Transverse colon (tissue), 4 donors: Measurements from ENCODE around the gene IGSF3.
"Not testable (repeated sequence)": the region's sequence is repeated elsewhere in the genome, so short reads cannot be mapped to it uniquely, and the experiment has no call there.

Source experiments
- EP300 ChIP-seq: sonication (generic); formaldehyde crosslinking; IDR thresholded peaks from one replicate; pipeline ENCODE4 v1.6.1; 2017; ENCODE audit warnings: antibody characterized with exemption, low read depth
- POLR2A ChIP-seq: fragments of 450-650 bp; IDR thresholded peaks from one replicate; pipeline ENCODE4 v1.6.1; 2016; ENCODE audit warnings: antibody characterized with exemption, mild to moderate bottlenecking, moderate library complexity
- POLR2AphosphoS5 ChIP-seq, 3 donors: sonication (generic); formaldehyde crosslinking; IDR thresholded peaks; one replicate each; pipeline ENCODE4 v1.6.1; 2016; ENCODE audit warnings: antibody characterized with exemption in 3 of 3
- TF ChIP-seq, protein P1 (sequence below), 5 experiments: fragments of 200-600 bp in 3 of 5; fragments of 450-650 bp in 2 of 5; sonication (generic) in 3 of 5; IDR thresholded peaks; 1 replicate in 2 of 5; 2 replicates in 3 of 5; pipeline ENCODE4 v1.5.1; 2016 to 2017; ENCODE audit warnings: antibody characterized with exemption in 5 of 5, inconsistent platforms in 3 of 5, mild to moderate bottlenecking in 2 of 5, moderate library complexity in 1 of 5

DNA sequence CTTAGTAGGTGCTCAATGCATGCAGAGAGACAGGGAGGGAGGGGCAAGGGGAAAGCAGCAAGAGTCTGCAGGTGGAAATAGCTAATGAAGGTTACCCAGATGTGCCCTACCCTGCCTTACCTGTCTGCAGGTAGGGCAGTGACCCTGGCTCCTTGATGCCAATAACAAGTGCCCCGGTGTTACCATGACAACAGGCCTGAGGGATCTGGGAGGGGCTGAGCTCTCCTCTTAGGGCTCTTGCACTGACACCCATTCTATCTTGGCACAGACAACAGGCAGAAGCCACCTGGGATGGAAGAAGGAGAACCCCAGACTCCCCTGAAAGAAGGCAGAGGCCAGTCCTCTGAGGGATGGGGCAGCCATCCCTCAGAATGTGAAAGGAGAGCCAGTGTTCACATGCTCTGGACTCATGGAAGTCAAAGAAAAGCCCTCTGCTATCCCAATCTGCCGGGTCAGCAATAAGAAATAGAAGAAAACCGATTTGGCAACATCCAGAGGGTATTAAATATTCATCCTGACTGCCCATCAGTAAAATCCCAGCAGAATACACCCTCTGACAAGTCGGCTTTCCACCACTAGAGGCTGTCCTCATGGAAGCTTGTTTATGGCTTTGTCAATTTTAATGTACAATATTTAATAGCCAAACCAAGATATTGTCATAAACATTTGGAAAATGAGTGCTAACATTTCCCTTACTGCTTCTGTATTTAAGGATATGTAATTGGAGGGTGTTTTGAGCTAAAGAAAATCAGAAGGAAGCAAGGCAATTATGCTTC is 72.3 kb downstream of the IGSF3 start:
- not testable (repeated sequence) for TF ChIP-seq POLR2AphosphoS5 (IDR thresholded peaks at IDR 0.05); POLR2A; EP300
- TF ChIP-seq, protein P1, sequence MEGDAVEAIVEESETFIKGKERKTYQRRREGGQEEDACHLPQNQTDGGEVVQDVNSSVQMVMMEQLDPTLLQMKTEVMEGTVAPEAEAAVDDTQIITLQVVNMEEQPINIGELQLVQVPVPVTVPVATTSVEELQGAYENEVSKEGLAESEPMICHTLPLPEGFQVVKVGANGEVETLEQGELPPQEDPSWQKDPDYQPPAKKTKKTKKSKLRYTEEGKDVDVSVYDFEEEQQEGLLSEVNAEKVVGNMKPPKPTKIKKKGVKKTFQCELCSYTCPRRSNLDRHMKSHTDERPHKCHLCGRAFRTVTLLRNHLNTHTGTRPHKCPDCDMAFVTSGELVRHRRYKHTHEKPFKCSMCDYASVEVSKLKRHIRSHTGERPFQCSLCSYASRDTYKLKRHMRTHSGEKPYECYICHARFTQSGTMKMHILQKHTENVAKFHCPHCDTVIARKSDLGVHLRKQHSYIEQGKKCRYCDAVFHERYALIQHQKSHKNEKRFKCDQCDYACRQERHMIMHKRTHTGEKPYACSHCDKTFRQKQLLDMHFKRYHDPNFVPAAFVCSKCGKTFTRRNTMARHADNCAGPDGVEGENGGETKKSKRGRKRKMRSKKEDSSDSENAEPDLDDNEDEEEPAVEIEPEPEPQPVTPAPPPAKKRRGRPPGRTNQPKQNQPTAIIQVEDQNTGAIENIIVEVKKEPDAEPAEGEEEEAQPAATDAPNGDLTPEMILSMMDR (IDR thresholded peaks at IDR 0.05) = peak in 3 of 5 experiments; percentile 26 to 43 (median 29)
